Tibial artery (tissue), 4 donors: Measurements from ENCODE around the gene LIPT2.

Experiments
- DNase-seq, 2 donors: peaks; one replicate each; pipeline ENCODE4 v3.0.0-alpha.2; 2019
- H3K27ac ChIP-seq, 2 donors: fragments of 200-600 bp; sonication (generic) in 1 of 2; 1 replicate in 1 of 2; 2 replicates in 1 of 2; pipeline ENCODE4 v1.5.1; 2018 to 2019; ENCODE audit warnings: mild to moderate bottlenecking in 1 of 2
- H3K27me3 ChIP-seq, 2 donors: fragments of 200-600 bp; sonication (generic) in 1 of 2; one replicate each; pipeline versions ENCODE4 v1.5.1 to v1.6.0; 2016 to 2019
- H3K36me3 ChIP-seq, 3 donors: fragments of 200-600 bp; sonication (generic) in 2 of 3; one replicate each; pipeline ENCODE4 v1.5.1; 2016 to 2019; ENCODE audit warnings: mild to moderate bottlenecking in 2 of 3
- H3K4me1 ChIP-seq, 4 donors: fragments of 200-600 bp; sonication (generic) in 2 of 4; 1 replicate in 3 of 4; 2 replicates in 1 of 4; pipeline ENCODE4 v1.5.1; 2016 to 2019
- H3K4me3 ChIP-seq, 2 donors: fragments of 200-600 bp; sonication (generic) in 1 of 2; 1 replicate in 1 of 2; 2 replicates in 1 of 2; pipeline ENCODE4 v1.5.1; 2018 to 2019; ENCODE audit warnings: mild to moderate bottlenecking in 2 of 2
- H3K9me3 ChIP-seq, 3 donors: fragments of 200-600 bp; sonication (generic) in 1 of 3; one replicate each; pipeline ENCODE4 v1.5.1; 2016 to 2019
- intact Hi-C: fragments of 100-400 bp; cut with DNase I; formaldehyde crosslinking; loops from one replicate; pipeline ENCODE4 v1.15.0; 2023; ENCODE audit warnings: low total_unique reads
- TF ChIP-seq, protein P1 (sequence below), 2 experiments: fragments of 200-600 bp in 1 of 2; fragments of 450-650 bp in 1 of 2; IDR thresholded peaks; one replicate each; pipeline ENCODE4 v1.5.1; 2017 to 2019; ENCODE audit warnings: antibody characterized with exemption in 2 of 2, mild to moderate bottlenecking in 1 of 2, moderate library complexity in 1 of 2

LIPT2 gene

DNA sequence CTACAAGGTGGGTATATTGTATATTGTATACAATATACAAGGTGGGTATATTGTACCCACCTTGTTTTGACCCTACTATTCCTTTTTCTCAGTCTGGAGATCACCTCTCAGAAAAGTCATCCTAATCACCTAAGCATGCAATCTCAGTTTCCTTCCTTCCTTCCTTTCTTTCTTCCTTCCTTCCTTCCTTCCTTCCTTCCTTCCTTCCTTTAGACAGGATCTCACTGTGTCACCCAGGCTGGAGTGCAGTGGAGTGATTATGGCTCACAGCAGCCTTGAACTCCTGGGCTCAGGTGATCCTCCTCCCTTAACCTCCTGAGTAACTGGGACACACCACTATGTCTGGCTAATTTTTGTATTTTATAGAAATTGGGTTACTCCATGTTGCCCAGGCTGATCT lies 25.0 kb downstream of the LIPT2 start:
- no peaks in the 10 kb centered on the region for H3K9me3 ChIP-seq
- no peak overlapping the region for H3K27ac ChIP-seq
- DNase-seq: no peak
- H3K36me3 ChIP-seq: no peaks in the 10 kb centered on the region
- TF ChIP-seq, protein P1, sequence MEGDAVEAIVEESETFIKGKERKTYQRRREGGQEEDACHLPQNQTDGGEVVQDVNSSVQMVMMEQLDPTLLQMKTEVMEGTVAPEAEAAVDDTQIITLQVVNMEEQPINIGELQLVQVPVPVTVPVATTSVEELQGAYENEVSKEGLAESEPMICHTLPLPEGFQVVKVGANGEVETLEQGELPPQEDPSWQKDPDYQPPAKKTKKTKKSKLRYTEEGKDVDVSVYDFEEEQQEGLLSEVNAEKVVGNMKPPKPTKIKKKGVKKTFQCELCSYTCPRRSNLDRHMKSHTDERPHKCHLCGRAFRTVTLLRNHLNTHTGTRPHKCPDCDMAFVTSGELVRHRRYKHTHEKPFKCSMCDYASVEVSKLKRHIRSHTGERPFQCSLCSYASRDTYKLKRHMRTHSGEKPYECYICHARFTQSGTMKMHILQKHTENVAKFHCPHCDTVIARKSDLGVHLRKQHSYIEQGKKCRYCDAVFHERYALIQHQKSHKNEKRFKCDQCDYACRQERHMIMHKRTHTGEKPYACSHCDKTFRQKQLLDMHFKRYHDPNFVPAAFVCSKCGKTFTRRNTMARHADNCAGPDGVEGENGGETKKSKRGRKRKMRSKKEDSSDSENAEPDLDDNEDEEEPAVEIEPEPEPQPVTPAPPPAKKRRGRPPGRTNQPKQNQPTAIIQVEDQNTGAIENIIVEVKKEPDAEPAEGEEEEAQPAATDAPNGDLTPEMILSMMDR (IDR thresholded peaks at IDR 0.05): no peak
- no peaks in the 10 kb centered on the region for H3K27me3 ChIP-seq
- intact Hi-C loops: no loop called here
- H3K4me1 ChIP-seq: peaks cover 0 to 16% (median 6%) of the 10 kb centered on the region in 4 donors
- H3K4me3 ChIP-seq: no peak overlapping the region

- TF ChIP-seq, protein P1 (IDR thresholded peaks at IDR 0.05): no peak
- no peak overlapping the region for H3K27ac ChIP-seq
- H3K4me1 ChIP-seq: peaks cover 0 to 16% (median 6%) of the 10 kb centered on the region in 4 donors
- no peaks in the 10 kb centered on the region for H3K9me3 ChIP-seq
- no peaks in the 10 kb centered on the region for H3K36me3 ChIP-seq
- no peak overlapping the region for H3K4me3 ChIP-seq
- intact Hi-C loops: no loop called here
- no peak for DNase-seq
- H3K27me3 ChIP-seq: no peaks in the 10 kb centered on the region
Measured at GRCh38 chr11:74468058-74468457, 25.5 kb downstream of the LIPT2 start.

DNA sequence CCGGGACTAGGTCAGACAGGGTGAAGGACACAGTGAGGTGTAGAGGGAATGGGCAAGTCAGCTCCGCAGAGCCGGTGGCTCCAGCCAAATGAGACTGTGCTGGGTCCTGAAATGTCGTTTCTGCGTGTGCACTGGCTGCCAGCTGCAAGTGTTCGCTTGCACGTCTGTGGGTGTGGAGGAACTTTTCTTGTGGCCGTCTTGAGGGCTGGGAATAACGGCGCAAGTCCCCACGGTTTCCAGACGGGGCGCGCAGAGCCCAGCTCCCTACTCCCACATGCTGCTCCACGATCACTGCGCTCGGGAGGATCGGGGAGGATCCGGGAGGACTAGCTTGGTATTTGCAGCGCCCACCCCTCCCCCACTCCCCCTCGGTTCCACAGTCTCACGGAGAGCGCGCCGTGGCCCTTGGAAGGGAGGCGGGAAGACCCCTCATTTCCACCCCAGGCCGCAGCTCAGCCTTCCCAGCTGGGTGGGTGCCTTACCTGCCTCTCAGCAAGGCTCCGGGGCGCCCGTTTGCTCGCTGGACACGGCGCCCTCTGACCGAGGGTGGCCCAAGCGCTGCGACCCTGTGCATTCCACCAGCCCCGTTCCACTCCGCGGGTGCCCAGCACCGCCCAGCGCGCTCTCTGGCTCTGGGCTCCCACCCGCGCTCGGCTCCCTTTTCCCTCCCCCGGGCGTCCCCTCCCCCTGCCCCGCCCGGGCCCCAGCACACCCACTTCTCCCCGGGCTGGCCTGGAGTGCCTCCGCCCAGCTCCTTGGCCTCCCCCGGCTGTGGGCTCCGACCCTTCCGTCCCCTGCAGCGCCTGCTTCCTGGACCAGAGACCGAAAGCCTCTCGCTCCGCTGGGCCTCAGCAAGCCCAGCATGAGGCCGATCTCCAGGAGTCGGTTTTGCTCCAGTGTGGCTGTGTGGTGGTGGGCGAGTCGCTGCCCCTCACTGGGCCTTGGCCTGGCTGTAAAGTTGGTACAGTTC lies 26.3 kb downstream of the LIPT2 start, which contains the start of gene KCNE3:
TSS of gene KCNE3 (minus strand) at position 634 of the 970 bp plus-strand sequence. CDS start 9,986 bp downstream, outside the sequence.
- H3K4me3 ChIP-seq: peak within 1 kb of the TSS; percentile 51 to 56
- no peaks in the 10 kb centered on the region for H3K9me3 ChIP-seq
- peaks cover 0 to 16% (median 6%) of the 10 kb centered on the region in 4 donors for H3K4me1 ChIP-seq
- DNase-seq: peak; percentile 39 to 68
- peak within 1 kb of the TSS; percentile 25 to 51 for H3K27ac ChIP-seq
- H3K27me3 ChIP-seq: no peaks in the 10 kb centered on the region
- intact Hi-C loops: no loop called here
- TF ChIP-seq, protein P1 (IDR thresholded peaks at IDR 0.05): no peak
- H3K36me3 ChIP-seq: no peaks in the 10 kb centered on the region

DNA sequence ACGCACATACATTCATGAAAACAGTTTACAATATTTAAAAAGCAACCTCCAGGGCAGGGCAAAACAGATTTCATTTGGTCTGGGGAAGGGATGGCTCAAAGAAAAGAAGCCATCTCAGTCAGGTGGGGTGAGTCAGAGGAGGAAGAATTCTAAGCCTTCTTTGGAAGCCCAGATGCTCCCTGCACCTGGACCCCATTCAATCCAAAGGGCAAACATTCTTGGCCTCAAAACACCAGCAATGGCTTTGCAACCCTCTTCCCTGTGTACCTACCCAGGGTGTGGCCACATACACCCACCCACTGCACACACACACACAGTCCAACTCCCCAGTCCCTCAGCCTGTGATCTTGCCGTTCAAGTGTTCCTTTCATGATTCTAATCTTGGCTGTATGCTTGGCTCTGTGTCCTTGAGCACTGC lies 28.2 kb downstream of the LIPT2 start:
- TF ChIP-seq, protein P1 (IDR thresholded peaks at IDR 0.05): no peak
- Histone ChIP-seq H3K27ac (no peak overlapping the region), H3K36me3 (no peaks in the 10 kb centered on the region), H3K9me3 (no peaks in the 10 kb centered on the region), H3K4me3 (no peak overlapping the region), H3K4me1 (peaks cover 0 to 16% (median 6%) of the 10 kb centered on the region in 4 donors), H3K27me3 (no peaks in the 10 kb centered on the region)
- DNase-seq: no peak
- intact Hi-C loops: no loop called here

DNA sequence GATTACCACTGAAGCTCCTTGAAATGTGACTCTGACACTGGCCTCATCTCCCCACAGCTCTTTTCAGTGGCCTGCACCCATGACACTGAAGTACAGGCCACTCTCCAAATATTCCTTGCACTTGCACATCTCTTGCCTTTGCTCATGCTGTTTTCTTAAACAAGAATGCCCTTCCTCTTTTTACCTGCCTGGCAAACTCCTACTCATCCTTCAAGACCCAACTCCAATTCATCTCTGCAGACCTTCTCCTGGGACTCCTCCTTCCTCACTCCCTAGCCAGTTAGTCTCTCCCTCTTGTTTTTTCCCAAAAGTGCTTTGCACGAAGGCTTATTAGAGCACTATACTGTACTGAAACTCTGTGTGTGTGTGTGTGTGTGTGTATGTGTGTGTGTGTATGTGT lies 28.8 kb downstream of the LIPT2 start:
- Histone ChIP-seq H3K27me3 (no peaks in the 10 kb centered on the region), H3K36me3 (no peaks in the 10 kb centered on the region), H3K9me3 (no peaks in the 10 kb centered on the region), H3K27ac (no peak overlapping the region), H3K4me1 (peaks cover 0 to 16% (median 6%) of the 10 kb centered on the region in 4 donors), H3K4me3 (no peak overlapping the region)
- DNase-seq: no peak
- intact Hi-C loops: no loop called here
- TF ChIP-seq, protein P1 (IDR thresholded peaks at IDR 0.05): no peak
